MM.1S (cell line): Measurements from ENCODE around the gene CKMT2.

ENCODE experiments used
- EZH2 ChIP-seq: fragments of 300-600 bp; sonication (generic); optimal IDR thresholded peaks from 2 replicates; pipeline ENCODE3; 2017; ENCODE audit warnings: low read depth, mild to moderate bottlenecking, antibody characterized with exemption, low read length, mixed read lengths
- EZH2phosphoT487 ChIP-seq: fragments of 300-600 bp; sonication (generic); IDR thresholded peaks from 2 replicates; pipeline ENCODE4 v1.6.1; 2018; ENCODE audit warnings: antibody characterized with exemption, low read length
- TF ChIP-seq, protein P1 (sequence below): fragments of 300-600 bp; sonication (generic); IDR thresholded peaks from 2 replicates; pipeline ENCODE4 v1.5.1; 2016; ENCODE audit warnings: antibody characterized with exemption, low read length, mixed read lengths

DNA sequence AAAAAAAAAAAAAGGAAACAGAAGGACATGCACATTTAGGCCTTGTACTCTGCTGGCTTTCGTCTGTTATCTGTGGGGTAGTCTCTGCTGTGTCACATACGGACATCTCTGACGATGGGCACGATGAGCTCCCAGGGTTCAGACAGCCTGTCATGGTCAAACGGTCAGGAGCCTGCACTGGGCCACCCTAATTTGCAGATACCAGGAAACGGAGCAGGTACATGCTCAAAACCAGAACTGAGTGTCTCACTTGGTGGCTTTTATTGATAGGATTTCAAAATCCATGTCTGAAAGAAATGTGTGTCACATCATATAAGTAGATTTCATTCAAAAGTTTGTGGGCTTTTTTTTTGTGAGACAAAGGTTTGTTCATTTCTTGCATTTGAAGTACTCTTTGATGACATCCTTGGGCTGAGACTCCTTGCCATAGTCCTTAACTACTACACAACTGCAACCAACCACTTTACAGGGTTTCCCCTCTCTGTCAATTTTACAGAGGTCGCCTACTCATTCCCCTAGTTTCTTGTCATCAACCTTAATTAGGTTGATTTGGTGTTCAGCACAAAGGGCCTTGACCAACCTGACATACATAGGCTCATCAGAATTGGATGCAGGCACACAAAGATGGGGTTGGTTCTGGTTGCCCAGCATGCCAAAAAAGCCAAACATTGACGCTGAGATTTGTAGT lies 9.0 kb downstream of the CKMT2 start:
- TF ChIP-seq EZH2 (no peak), EZH2phosphoT487 (no peak)
- TF ChIP-seq, protein P1, sequence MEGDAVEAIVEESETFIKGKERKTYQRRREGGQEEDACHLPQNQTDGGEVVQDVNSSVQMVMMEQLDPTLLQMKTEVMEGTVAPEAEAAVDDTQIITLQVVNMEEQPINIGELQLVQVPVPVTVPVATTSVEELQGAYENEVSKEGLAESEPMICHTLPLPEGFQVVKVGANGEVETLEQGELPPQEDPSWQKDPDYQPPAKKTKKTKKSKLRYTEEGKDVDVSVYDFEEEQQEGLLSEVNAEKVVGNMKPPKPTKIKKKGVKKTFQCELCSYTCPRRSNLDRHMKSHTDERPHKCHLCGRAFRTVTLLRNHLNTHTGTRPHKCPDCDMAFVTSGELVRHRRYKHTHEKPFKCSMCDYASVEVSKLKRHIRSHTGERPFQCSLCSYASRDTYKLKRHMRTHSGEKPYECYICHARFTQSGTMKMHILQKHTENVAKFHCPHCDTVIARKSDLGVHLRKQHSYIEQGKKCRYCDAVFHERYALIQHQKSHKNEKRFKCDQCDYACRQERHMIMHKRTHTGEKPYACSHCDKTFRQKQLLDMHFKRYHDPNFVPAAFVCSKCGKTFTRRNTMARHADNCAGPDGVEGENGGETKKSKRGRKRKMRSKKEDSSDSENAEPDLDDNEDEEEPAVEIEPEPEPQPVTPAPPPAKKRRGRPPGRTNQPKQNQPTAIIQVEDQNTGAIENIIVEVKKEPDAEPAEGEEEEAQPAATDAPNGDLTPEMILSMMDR, result no peak
